Measurements from ENCODE around the gene CYP27A1.

Gene CYP27A1

GRCh38 chr2:218807626-218808025 is 25.7 kb downstream of the CYP27A1 start:
- no peak for TF ChIP-seq CTCF (IDR thresholded peaks at IDR 0.05; ENCODE audit: low read depth, low read length, missing control alignments)
- H3K4me3 ChIP-seq (ENCODE audit: low read depth, low read length), result no peak overlapping the region
- DNase-seq (ENCODE audit: low read depth), result no peak
- in situ Hi-C loops (cut with HindIII; ENCODE audit: low sequenced_read_pairs), result no loop called here

GRCh38 chr2:218809515-218809914 is 27.6 kb downstream of the CYP27A1 start:
- TF ChIP-seq CTCF (IDR thresholded peaks at IDR 0.05; ENCODE audit: low read depth, low read length, missing control alignments), result no peak
- no peak for DNase-seq (ENCODE audit: low read depth)
- no peak overlapping the region for H3K4me3 ChIP-seq (ENCODE audit: low read depth, low read length)
- in situ Hi-C loops (cut with HindIII; ENCODE audit: low sequenced_read_pairs), result no loop called here

- DNase-seq (ENCODE audit: low read depth), result no peak
- no peak overlapping the region for H3K4me3 ChIP-seq (ENCODE audit: low read depth, low read length)
- no peak for TF ChIP-seq CTCF (IDR thresholded peaks at IDR 0.05; ENCODE audit: low read depth, low read length, missing control alignments)
- in situ Hi-C loops (cut with HindIII; ENCODE audit: low sequenced_read_pairs), result no loop called here
These were observed 28.3 kb downstream of the CYP27A1 start for GRCh38 chr2:218810256-218810655.

- no peak for TF ChIP-seq CTCF (IDR thresholded peaks at IDR 0.05; ENCODE audit: low read depth, low read length, missing control alignments)
- DNase-seq (ENCODE audit: low read depth), result no peak
- in situ Hi-C loops (cut with HindIII; ENCODE audit: low sequenced_read_pairs), result no loop called here
- no peak overlapping the region for H3K4me3 ChIP-seq (ENCODE audit: low read depth, low read length)
These were observed 29.4 kb downstream of the CYP27A1 start for GRCh38 chr2:218811382-218811781.

GRCh38 chr2:218812096-218812815 is 30.3 kb downstream of the CYP27A1 start:
- in situ Hi-C loops (cut with HindIII; ENCODE audit: low sequenced_read_pairs), result no loop called here
- no peak for TF ChIP-seq CTCF (IDR thresholded peaks at IDR 0.05; ENCODE audit: low read depth, low read length, missing control alignments)
- no peak for DNase-seq (ENCODE audit: low read depth)
- H3K4me3 ChIP-seq (ENCODE audit: low read depth, low read length), result no peak overlapping the region

GRCh38 chr2:218812861-218813260 is 30.9 kb downstream of the CYP27A1 start:
- DNase-seq (ENCODE audit: low read depth), result no peak
- H3K4me3 ChIP-seq (ENCODE audit: low read depth, low read length), result no peak overlapping the region
- in situ Hi-C loops (cut with HindIII; ENCODE audit: low sequenced_read_pairs), result no loop called here
- TF ChIP-seq CTCF (IDR thresholded peaks at IDR 0.05; ENCODE audit: low read depth, low read length, missing control alignments), result no peak

Measured in astrocyte of the cerebellum (primary cell).